Glutamatergic neuron (in vitro differentiated cells): ENCODE data around the gene STARD3. TPM values are rescaled to one million over a fixed set of nuclear protein-coding genes. Genes with fewer than 3 reads are reported as not detected.

Experiments
- DNase-seq: peaks from one replicate; pipeline ENCODE4 v3.0.0; 2022
- H3K27ac Mint-ChIP-seq: one replicate; pipeline ENCODE4 v1.8.0; 2020; ENCODE audit warnings: mild to moderate bottlenecking, mixed read lengths, inconsistent platforms; ENCODE audit not compliant: unreplicated experiment
- H3K27me3 Mint-ChIP-seq: one replicate; pipeline ENCODE4 v1.8.0; 2020; ENCODE audit warnings: mild to moderate bottlenecking, moderate library complexity, mixed read lengths, inconsistent platforms; ENCODE audit not compliant: unreplicated experiment
- H3K36me3 Mint-ChIP-seq: one replicate; pipeline ENCODE4 v1.8.0; 2020; ENCODE audit warnings: mild to moderate bottlenecking, mixed read lengths, inconsistent platforms; ENCODE audit not compliant: unreplicated experiment
- H3K4me1 Mint-ChIP-seq: one replicate; pipeline ENCODE4 v1.8.0; 2020; ENCODE audit warnings: mild to moderate bottlenecking, low read depth, mixed read lengths, inconsistent platforms; ENCODE audit not compliant: unreplicated experiment
- H3K4me3 Mint-ChIP-seq: one replicate; pipeline ENCODE4 v1.8.0; 2020; ENCODE audit warnings: mild to moderate bottlenecking, mixed read lengths, inconsistent platforms; ENCODE audit not compliant: unreplicated experiment
- H3K9me3 Mint-ChIP-seq: one replicate; pipeline ENCODE4 v1.8.0; 2020; ENCODE audit warnings: mild to moderate bottlenecking, moderate library complexity, mixed read lengths, inconsistent platforms; ENCODE audit not compliant: unreplicated experiment
- CTCF ChIP-seq: fragments of 200-600 bp; sonication (generic); IDR thresholded peaks from one replicate; pipeline ENCODE4 v1.5.0; 2021; ENCODE audit not compliant: partially characterized antibody, unreplicated experiment
- total RNA-seq: library from RNA; stranded (reverse); fragmentation: NEBNext Ultra II Directional; extraction: Animal tissue kit (Norgen Biotek cat#: 25700); gene quantifications from one replicate; pipeline ENCODE4 v1.2.1, GENCODE V29; 2021; ENCODE audit not compliant: unreplicated experiment

The STARD3 gene
- total RNA-seq, 1 donor from 2014 or later, result 48.0 TPM

- Mint-ChIP-seq H3K27ac (no peak overlapping the region), H3K9me3 (peaks cover 4% of the 10 kb centered on the region), H3K4me1 (peaks cover 2% of the 10 kb centered on the region), H3K27me3 (peaks cover 17% of the 10 kb centered on the region), H3K36me3 (no peaks in the 10 kb centered on the region), H3K4me3 (no peak overlapping the region)
- DNase-seq, result no peak
- TF ChIP-seq CTCF, result no peak
These were observed 8.1 kb upstream of the STARD3 start for GRCh38 chr17:39628655-39629493.

DNA sequence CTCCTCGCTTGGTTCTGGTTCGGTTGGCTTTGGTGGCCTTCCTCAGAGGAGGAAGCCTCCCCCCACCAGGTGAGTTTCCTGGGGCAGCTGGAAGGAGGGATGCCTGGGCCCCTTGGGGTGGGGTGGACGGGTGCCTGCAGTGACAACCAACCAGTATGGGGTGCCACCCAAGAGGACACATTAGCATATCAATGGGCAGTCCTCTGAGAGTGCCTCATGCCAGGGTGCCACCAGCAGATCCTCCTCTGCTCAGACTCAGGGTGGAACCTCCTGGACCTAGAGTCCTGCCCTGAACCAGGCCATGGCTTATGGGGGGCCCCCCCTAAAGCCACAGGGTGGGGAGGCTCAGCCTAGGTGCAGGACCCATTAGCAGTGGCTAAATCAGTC lies 7.5 kb upstream of the STARD3 start:
- no peak for TF ChIP-seq CTCF
- Mint-ChIP-seq H3K27me3 (peaks cover 17% of the 10 kb centered on the region), H3K4me3 (no peak overlapping the region), H3K9me3 (peaks cover 5% of the 10 kb centered on the region), H3K4me1 (peaks cover 2% of the 10 kb centered on the region), H3K36me3 (no peaks in the 10 kb centered on the region), H3K27ac (no peak overlapping the region)
- DNase-seq, result no peak

- peaks cover 5% of the 10 kb centered on the region for H3K9me3 Mint-ChIP-seq
- H3K4me1 Mint-ChIP-seq, result peaks cover 2% of the 10 kb centered on the region
- H3K36me3 Mint-ChIP-seq, result no peaks in the 10 kb centered on the region
- no peak overlapping the region for H3K4me3 Mint-ChIP-seq
- no peak for DNase-seq
- no peak overlapping the region for H3K27ac Mint-ChIP-seq
- no peak for TF ChIP-seq CTCF
- H3K27me3 Mint-ChIP-seq, result peaks cover 15% of the 10 kb centered on the region
These were observed 7.0 kb upstream of the STARD3 start for GRCh38 chr17:39629898-39630297.

DNA sequence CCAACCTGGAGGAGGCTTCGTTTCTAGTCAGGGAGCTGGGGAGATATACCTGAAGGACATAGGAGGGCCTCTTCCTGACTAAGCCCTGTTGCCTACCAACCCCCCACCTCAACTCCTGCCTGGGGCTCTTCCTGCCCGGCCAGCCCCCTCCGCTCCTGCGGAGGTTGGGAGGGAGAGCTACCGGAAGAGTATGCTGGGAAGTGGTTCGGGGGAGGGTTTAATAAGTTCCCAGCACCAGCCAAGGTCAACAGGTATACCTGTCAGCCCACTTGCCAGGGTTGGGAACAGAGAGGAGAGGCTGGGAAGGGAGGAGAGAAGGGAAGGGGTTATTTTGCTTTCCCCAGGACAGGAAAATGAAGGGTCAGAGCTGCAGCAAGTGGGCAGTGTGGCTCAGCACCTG lies 5.5 kb upstream of the STARD3 start:
- Mint-ChIP-seq H3K36me3 (no peaks in the 10 kb centered on the region), H3K27me3 (peaks cover 9% of the 10 kb centered on the region), H3K4me1 (peaks cover 3% of the 10 kb centered on the region), H3K9me3 (peaks cover 7% of the 10 kb centered on the region), H3K27ac (no peak overlapping the region), H3K4me3 (no peak overlapping the region)
- no peak for TF ChIP-seq CTCF
- no peak for DNase-seq

DNA sequence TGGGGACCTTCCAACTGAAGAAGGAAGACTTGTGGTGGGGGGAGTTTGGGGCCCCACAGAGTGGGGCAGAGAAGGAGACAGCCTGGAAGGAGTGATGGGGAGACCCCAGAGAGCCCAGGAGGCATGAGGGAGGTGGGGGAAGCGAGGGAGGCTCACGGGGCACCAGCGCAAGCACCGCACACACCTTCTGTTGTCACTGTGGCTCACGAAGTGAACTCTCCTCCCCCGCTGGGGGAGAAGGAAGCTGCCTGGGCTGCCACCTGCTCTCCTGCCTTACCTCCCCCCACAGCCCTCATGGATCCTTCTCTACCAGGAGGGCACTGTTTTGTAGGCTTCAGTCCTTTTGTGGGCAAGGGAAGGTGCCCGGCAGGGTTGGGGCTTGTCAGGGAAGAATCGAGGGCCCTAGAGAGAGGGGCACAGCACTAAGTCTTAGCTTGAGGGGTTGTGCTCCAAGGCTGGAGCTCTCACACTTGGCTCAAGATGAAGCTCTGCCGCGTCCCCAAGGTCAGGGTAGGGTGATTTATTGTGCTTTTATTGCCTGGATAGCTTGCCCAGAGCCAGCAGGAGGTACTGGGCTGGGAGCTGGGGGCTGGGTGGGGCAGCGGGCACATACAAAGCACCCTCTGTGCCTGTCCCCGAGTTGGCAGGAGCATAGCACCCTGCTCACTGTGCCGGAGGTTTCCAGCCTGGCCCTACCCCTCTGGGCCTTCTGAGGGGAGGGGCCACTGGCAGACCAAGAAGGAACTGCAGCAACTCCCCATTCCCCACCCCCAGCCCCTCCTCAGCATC lies 4.6 kb upstream of the STARD3 start:
- Mint-ChIP-seq H3K9me3 (peaks cover 7% of the 10 kb centered on the region), H3K27me3 (peaks cover 8% of the 10 kb centered on the region), H3K4me1 (peaks cover 3% of the 10 kb centered on the region), H3K4me3 (no peak overlapping the region), H3K27ac (no peak overlapping the region), H3K36me3 (no peaks in the 10 kb centered on the region)
- DNase-seq, result no peak
- no peak for TF ChIP-seq CTCF
